Testis (tissue), 2 donors: ENCODE data around the gene AUTS2.

Experiments used
- POLR2A ChIP-seq: fragments of 450-650 bp; IDR thresholded peaks from one replicate; pipeline ENCODE4 v1.6.1; 2017; ENCODE audit warnings: antibody characterized with exemption, mild to moderate bottlenecking, moderate library complexity
- TF ChIP-seq, protein P1 (sequence below), 3 experiments: fragments of 450-650 bp in 2 of 3; fragments of 200-600 bp in 1 of 3; sonication (generic) in 1 of 3; IDR thresholded peaks; one replicate each; pipeline ENCODE4 v1.5.1; 2016 to 2019; ENCODE audit warnings: antibody characterized with exemption in 3 of 3, mild to moderate bottlenecking in 2 of 3, moderate library complexity in 1 of 3

GRCh38 chr7:70529914-70530585 lies 931.8 kb downstream of the AUTS2 start:
- TF ChIP-seq, protein P1, sequence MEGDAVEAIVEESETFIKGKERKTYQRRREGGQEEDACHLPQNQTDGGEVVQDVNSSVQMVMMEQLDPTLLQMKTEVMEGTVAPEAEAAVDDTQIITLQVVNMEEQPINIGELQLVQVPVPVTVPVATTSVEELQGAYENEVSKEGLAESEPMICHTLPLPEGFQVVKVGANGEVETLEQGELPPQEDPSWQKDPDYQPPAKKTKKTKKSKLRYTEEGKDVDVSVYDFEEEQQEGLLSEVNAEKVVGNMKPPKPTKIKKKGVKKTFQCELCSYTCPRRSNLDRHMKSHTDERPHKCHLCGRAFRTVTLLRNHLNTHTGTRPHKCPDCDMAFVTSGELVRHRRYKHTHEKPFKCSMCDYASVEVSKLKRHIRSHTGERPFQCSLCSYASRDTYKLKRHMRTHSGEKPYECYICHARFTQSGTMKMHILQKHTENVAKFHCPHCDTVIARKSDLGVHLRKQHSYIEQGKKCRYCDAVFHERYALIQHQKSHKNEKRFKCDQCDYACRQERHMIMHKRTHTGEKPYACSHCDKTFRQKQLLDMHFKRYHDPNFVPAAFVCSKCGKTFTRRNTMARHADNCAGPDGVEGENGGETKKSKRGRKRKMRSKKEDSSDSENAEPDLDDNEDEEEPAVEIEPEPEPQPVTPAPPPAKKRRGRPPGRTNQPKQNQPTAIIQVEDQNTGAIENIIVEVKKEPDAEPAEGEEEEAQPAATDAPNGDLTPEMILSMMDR (IDR thresholded peaks at IDR 0.05): no peak
- TF ChIP-seq POLR2A: no peak
